GM21737 (cell line): Measurements from ENCODE around the gene NR3C1.
A peak's percentile ranks its signal among the peaks of the same experiment; 100 is the strongest.

Experiments used
- ATAC-seq: cut with Tn5 transposase; IDR thresholded peaks from one replicate; pipeline ENCODE4 v1.9.1; 2021; ENCODE audit warnings: mild to moderate bottlenecking, moderate library complexity; ENCODE audit not compliant: unreplicated experiment

The NR3C1 gene

GRCh38 chr5:143239882-143240518 is 163.5 kb downstream of the NR3C1 start:
- ATAC-seq: no peak

- no peak for ATAC-seq
Observed at GRCh38 chr5:143238620-143239019, 164.9 kb downstream of the NR3C1 start.

GRCh38 chr5:143237664-143238063 is 165.8 kb downstream of the NR3C1 start:
- no peak for ATAC-seq

DNA sequence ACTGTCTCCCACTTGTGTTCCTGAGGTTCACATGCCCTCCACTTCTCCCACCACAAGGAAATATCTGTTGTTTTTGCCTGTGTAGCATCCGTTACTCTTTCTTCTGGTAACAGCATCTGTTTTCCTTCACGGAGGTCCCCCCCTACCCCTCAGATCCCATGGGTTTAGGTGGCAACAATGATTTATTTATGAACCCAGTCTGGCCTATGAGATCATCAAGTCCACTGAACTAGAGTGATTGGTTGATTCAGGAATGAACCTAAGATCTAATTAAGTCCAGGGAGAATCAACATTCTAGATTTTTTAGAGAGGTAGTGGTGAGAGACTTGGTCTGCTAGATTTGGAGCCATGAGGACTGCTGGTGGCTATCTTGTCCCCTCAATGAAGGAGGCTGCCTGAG is 166.8 kb downstream of the NR3C1 start:
- no peak for ATAC-seq

- no peak for ATAC-seq
Observed at GRCh38 chr5:143235423-143235822, 168.1 kb downstream of the NR3C1 start.

DNA sequence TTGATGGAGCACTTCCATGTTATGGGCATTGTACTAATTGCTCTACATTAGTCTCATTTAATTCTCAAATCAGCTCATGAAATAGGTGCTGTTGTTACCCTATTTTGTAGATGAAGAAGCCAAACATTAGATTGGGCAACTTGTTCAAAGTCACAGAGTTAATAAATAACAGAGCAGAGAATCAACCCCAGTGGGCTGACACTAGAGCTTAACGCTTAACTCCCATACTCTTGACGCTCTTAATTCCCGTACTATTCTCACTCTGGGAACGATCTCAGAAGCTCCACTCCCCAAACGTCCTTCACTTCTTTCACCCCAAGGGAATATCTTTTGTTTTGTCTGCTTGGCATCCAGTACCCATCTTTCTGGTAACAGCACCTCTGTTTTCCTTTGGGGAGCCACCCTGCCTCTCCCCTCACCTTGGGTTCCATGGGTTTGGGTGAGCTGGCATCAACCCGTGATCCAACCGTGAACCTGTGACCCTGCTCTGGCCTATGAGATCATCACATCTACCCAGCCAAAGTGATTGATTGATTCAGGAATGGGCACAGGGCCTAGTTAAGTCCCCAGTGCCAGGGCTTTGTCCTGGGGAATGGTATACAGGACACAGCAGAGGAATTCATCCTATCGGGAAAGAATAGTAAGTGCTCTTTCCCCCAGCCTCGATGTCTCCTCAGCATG is 169.2 kb downstream of the NR3C1 start:
- no peak for ATAC-seq

DNA sequence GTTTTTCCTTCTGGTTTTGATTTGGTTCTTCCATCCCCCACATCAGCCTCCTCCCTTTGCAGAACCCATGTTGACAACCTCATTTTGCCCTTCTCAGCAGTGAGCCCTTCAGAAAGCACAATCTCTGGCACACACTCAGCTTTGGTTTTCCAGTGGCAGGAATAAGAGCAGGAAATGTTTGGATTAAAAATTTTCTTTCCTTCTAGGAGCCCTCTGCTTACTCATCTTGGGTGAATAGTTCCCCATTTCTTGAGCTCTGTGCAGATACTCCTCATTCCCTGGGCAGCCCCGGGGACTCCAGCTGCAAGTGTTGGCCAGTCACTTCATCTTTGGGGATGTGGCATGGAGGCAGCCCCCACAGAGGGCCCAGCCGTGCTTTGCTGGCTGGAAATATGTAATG is 170.5 kb downstream of the NR3C1 start:
- no peak for ATAC-seq

GRCh38 chr5:143231973-143232812 is 171.3 kb downstream of the NR3C1 start:
- no peak for ATAC-seq

- no peak for ATAC-seq
Observed at GRCh38 chr5:143231416-143231815, 172.1 kb downstream of the NR3C1 start.

- ATAC-seq: no peak
Observed at GRCh38 chr5:143230676-143230996, 172.8 kb downstream of the NR3C1 start.

DNA sequence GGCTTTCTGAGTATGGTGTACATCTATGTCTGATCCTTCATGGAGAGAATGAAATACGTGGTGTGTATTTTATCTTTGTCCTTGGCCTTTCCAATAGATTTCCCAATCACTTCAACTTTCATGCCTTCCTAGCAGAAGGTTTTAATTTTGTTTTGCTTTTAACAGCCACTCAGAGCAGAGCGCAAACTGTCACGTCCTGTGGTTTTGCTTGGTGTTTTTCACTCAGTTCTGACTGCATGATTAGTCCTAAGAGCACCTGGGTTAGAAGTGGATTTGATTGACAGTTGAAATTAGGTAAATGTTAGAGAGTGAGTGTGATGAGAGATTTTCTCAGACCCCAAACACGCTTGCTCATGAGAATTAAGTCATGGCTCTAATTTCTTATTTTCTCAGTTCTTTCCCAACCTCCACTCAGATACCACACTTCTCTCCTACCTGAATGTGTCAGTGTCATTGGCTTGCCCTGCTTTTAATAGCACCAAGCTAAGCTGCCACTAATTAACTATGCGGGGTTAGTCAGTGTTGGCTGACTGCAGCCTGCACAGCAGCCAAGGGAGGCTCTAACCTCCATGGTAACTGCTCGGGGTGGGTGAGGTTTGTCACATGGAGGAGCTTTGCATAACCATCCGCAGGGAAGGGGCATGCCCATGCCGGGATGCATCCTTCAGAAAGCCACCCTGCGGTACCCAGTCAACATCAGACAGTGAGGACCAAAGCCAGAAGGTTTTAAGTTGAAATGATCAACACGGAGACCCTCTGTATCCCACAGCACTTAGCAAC is 173.4 kb downstream of the NR3C1 start:
- peak; percentile 83 for ATAC-seq

GRCh38 chr5:143229426-143229895 is 174.0 kb downstream of the NR3C1 start:
- ATAC-seq: peak; percentile 40

DNA sequence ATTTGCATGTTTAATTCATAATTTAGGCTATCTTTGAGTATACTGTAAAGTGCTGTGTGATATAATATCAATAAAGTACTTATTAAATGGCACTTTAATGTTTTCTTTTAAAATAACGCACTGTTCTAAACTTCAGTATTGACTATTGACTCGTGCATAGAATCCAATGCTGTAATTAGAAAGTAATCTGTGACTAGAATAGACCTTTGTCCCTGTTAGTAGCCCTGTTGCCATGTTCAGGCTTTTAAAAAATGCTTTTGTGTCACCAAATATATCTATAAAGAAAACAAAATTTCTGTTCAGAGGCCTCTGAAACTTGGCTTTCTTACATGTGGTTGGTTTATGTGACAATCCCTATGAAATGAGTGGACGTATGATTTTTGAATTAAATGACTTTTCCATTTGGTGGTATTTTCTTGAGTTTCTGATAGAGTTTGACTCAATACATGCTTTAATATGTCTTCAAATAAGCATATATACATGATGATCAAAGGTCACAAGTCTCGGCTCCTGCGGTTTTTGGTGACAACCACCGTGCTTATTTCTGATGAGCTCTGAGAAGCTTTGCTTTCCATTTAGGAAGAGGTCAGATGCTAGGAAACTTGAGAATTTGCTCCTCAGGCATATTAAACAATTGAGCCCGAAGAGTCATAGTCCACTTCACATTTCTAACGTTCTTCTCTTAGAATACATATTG is 174.7 kb downstream of the NR3C1 start:
- ATAC-seq: no peak
